NCI-H2107 treated with DMSO at 0.1 percent for 48 hours (cell line): ENCODE results near the gene C11orf52.

Source experiments
- DNase-seq: peaks from one replicate; lab custom pipeline; 2025; ENCODE audit not compliant: unreplicated experiment; lab: John Stamatoyannopoulos, UW

C11orf52 gene

DNA sequence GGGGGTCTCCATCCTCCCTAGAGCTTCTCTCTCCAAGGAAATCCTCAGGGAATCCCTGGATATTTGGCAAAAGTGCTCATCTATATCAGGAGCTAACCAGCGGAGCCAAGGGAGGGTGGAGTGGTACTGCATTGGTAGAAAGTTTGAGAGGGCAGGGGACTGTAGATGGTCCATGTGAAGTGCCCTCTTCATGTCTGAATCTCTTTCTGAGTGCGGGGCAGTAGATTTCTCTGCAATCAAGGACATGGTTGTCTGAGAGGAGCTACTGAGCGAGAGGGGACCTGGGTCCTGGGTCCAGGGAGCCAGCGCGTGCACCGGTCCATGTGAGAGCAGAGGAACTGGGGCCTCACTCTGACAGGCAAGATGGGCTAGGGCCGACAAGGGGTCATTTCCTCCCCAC, 19.1 kb downstream of the C11orf52 start:
- no peak for DNase-seq

DNA sequence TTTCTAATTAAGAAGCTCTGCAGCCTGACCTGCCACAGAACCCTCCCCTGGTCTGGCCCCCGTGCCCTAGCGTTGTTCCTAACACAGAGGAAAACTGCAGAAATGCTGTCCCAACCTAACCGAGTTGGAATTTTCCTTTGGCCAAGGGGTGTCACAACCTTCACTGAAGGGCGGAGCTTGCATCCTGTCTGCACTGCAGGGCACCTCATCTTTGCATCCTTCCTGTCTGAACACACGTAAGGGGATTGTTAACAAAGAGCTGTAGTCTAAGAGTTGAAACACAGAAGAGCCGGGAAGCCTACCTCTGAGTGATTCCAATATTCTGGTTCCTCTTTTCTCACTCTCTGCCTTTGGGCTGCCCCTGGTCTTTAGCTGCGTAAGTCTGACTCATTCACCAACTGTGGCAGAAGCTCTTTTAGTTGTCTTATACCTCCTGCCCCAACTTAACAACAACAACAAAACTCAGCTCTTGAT, 20.0 kb downstream of the C11orf52 start:
- DNase-seq: no peak

DNA sequence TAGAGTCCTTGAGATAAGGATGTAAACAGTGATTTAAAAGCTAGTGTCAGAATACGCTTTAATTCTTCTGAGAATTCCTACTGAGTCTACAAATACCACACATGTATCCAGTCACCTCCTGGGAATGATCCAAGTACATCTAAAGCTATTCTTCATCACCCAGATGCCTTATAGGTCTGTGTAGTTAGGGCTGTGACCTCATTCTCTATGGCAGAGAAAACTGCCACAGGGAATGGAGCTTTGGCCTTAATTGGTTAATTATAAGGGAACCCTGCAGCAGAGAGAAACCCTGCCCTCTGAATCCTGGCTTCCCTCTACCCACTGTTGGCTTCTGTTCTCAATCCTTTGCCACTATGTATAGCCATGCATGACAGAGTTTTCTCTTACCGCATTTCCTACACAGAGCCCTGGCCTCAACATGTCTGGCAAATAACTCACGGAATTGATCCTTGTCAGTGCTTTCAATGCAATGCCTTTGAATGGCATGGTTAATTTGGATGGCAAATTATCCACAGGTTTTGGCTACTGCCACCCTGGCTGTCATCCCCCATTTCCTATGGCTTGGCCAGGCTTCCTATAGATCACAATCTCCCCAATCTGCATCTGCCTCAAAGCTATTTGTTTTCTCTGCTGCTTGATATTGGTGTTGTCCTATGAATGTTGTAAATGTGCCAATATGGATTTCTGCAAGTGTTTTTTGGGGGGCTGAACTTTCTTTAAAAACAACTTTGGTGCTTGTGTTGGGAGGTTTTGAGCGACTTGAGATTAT, 21.3 kb downstream of the C11orf52 start:
- no peak for DNase-seq

DNA sequence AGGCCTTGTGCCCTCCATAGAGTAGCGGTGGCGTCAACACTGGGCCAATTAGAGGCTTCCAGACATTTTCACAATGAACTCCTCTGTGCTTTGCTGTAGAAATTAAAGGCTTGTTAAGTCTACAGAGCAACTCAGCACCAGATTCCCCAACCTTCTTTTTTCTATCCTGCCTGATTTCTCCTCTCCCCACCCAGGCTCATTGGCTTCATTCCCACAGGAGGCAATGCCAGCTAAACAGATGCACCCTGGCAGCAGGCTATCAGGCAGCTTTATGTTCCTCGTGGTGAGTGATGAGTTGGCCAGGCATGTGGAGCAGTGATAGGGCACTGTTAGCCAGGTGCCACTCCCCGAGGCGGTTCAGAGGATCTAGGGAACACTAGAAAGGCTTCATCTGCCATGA, 23.2 kb downstream of the C11orf52 start:
- DNase-seq: no peak

DNA sequence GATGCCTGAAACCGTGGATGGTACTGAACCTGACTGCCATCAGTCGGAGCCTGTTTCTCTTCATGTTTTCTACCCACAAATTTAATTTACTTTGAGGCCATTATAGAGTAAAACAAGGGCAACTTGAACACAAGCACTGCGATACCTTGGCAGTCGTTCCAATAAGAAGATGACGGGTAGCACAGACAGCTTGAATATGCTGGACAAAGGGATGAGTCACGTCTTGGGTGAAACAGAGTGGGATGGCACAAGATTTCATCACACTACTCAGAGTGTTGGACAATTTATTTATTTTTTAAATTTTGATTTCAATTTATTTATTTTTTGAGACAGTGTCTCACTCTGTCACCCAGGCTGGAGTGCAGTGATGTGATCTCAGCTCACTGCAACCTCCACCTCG, 24.1 kb downstream of the C11orf52 start:
- DNase-seq: no peak

DNA sequence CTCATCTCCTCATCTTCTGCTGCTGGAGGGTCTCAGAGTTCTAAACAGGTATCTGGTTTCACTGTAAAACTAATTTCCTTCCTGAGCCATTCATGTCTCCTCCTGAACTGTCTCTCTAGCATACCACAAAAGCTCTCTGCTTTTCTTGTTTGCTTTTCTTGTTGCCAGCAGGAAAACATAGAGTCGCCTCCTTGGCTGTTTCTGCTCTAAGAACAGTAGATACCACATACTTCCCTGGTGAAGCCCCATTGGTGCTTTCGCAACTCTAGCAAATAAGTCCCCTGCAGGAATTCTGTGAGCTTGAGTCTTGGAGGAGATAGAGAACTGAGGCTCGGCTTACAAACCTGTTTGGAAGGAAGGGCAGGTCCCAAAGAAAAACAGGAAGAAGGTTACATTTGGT, 25.4 kb downstream of the C11orf52 start:
- DNase-seq: no peak

DNA sequence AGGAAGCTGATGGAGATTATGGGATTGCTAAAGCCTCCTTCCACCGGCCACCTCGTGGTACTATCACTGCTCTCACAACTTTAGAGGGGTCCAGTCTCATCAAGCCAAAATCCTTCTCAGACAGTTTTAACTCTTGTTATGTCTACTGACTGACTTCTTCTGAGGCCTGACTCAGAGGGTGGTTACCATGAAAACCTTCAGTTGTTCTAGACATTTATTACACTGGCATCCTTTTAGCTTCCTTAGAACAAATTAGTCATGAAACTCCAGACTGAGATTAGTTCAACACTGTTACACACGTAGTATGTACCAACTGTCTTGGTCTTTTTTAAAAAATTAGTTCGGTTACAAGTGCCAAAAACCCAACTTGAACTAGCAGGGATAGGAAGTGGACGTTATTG, 25.9 kb downstream of the C11orf52 start:
- DNase-seq: no peak

DNA sequence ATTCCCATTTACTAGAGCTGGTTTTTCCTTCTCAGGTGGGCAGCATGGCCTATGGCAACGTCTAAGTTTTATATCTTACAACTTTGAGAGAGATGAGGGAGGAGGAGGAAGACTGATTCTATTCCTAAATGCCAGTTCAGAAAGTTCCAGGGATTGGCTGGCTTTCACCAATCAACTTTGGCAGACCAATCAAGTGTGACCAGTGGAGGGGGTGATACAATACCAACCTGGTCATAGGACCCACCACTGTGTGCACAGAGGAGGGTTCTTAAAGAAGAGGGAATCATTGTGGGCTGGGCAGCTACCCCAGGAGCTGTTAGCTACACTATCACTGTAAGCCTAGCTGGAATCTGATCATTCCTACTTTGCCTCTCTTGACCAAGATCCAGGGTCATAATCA, 26.5 kb downstream of the C11orf52 start:
- DNase-seq: no peak

DNA sequence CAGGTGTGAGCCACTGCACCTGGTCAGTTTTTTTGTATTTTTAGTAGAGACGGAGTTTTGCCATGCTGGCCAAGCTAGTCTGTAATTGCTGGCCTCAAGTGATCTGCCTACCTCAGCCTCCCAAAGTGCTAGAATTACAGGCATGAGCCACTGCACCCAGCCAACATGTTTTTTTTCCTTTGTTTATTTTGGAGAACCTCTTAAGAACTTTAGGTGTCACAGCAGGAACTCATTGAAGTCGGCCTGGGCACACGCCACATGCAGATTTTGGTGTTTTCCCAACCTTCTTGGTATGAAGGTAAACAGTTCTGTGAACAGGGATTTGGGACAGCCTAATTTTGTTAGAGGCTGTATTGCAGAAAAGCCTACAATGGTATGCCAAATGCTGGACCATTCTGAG, 27.8 kb downstream of the C11orf52 start:
- no peak for DNase-seq

DNA sequence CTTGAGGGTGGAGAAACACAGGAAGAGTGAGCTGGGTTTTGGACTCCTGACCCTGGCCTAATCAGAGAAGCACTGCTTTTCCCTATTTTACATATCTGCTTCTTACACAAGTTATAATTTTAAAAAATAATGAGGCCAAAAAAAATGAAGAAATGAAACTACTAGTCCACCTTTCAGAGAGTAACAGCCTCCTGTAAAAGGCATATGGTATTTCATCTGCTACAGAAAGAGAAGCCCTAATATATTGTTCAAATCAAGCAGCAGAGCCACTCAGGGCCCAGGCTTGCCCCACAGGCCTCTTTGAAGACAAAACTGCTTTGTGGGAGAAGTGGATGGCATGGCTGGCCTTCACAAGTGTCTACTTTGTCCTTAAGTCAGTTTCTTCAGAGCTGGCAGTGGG, 28.4 kb downstream of the C11orf52 start:
- no peak for DNase-seq

DNA sequence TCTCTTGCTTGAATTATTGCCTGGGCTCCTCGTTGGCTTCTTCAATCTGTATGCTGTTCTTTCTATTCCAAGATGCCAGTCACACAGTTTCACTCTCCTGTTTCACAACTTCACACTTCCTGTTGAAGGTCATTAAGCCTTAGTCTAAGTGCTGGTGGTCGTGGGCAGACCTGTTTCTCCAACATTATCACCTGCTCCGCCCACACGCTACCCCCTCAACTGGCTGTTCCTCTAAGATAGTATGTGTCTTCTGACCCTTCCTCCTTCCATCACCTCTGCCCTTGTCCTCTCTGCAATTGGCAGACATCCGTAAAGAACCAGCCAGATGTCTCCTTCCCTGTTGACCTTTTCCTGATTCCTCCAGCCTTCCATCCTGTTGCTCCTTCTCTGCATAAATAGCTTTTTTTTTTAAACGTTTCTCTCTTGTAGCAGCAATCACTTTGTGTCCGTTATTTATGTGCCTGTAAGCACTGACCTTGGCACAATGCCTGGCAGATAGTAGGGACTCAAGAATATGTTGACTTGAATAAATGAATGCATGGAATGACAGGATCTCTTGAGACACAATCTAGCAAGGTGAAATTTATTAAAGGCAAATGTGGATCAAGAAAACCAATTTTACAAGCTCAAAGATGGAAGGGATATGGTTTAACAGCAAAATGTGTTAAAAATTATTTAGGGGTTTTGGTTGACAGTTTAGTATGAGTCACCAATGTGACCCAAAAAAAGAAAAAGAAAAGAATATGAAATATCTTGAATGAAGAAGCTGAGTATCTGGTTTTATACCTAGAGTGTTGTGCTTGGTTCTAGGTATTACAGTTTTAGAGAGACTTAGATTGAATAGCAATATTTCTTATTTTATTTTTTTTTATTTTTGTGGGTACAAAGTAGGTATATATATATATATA, 31.1 kb downstream of the C11orf52 start:
- DNase-seq: no peak

DNA sequence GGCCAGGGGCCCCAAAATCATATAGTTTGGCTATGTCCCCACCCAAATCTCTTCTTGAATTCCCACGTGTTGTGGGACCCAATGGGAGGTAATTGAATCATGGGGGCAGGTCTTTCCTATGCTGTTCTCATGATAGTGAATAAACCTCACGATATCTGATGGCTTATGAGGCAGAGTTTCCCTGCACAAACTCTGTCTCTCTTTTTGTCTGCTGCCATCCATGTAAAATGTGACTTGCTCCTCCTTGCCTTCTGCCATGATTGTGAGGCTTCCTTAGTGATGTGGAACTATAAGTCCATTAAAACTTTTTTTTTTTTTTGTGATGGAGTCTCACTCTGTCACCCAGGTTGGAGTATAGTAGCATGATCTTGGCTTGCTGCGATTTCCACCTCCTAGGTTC, 32.9 kb downstream of the C11orf52 start:
- no peak for DNase-seq

DNA sequence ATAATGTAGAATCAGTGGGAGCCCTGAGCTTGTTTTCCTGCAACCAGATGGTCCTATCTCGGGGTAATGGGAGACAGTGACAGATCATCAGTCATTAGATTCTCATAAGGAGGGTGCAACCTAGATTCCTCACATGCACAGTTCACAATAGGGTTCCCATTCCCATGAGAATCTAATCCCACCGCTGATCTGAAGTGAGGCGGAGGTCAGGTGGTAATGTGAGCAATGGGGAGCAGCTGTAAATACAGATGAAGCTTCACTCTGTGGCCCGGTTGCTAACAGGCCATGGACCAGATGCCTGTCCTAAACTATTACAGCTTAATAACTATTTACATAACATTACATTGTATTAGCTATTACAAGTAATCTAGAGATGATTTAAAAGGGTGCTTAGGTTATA, 35.4 kb downstream of the C11orf52 start:
- no peak for DNase-seq

DNA sequence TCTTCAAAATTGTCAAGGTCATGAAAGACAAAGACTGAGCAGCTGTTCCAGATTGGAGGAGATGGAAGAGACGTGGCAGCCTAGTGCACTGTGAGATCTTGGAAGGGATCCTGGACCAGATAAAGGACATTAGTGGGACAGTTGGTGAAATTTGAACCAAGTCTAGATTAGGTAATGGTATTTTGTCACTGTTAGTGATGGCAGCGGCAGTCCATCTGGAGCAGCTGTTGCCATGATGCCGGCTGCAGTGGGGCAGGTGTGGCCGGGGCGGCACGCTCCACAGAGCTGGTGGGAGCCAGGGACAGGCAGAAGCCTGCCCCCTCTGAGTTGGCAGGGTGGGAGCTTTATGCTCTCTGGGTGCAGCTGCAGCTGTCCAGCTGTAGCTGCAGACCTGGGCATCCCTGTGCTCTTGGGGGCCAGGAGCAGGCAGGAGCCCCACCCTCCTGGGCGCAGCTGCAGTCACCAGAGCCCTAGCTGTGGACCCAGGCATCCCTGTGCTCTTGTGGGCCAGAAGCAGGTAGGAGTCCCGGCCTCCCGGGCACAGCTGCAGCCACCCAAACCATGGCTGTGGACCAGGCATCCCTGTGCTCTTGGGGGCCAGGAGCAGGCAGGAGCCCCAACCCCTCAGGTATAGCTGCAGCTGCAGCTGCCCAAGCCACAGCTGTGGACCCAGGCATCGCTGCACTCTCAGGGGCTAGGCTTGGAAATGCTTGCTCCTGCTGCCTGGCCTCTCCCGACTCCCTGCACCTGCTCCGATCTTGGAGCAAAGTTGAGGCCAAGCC, 39.1 kb downstream of the C11orf52 start:
- DNase-seq: no peak

DNA sequence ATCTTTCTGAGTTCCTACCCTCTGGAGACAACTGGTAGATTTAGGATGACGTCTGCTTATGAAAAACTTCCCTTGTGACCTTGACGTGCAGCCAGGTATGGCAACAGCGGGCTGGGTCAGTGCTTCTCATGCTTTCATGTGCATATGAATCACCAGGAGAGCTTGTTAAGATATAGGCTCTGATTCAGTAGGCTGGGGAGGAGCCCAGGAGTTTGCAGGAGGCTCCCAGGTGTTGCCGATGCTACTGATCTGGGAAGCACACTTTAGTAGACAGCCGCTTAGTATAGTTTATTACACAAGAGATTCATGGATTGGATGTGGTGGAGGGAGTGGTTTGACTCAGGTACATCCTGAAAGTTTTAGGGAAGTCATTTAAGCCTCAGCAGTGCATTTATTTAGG, 42.2 kb downstream of the C11orf52 start:
- no peak for DNase-seq

DNA sequence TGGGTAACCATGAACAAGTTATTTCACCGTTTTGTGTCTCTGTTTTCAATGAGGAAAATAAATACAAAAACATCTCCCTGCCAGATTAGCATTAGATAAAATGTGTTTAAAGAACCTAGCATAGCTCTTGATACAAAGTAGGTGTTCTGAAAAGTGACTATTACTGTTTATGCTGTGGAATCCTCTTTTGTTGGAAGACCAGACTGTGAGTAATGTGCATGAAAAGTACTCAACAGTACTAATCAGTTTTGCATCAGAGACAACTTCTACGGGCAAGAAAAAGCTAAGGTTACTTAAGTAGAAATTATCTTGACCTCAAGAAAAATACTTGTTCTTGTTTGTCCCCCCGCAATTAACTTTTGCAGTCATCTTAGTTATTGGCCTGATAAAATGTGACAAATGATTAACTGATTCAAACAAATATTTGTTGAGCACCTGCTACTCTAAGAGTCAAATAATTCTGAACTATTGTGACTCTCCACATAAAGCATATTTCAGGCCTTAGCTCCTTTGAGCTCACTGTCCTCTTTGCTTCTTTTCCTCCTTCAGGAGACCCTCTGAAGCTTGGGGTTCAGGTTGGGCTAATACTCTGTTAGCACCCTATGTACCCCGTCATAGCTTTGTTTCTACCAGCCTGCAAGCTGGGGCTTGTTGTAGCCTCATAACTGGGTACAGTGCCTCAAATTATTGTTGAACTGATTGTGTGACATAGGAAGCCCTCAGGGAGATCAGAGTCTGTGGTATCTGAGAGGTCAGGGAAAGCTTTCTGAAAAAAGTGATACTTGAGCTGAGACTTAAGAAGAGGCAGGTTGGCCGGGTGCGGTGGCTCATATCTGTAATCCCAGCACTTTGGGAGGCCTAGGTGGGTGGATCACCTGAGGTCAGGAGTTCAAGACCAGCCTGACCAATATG, 42.9 kb downstream of the C11orf52 start:
- DNase-seq: no peak

DNA sequence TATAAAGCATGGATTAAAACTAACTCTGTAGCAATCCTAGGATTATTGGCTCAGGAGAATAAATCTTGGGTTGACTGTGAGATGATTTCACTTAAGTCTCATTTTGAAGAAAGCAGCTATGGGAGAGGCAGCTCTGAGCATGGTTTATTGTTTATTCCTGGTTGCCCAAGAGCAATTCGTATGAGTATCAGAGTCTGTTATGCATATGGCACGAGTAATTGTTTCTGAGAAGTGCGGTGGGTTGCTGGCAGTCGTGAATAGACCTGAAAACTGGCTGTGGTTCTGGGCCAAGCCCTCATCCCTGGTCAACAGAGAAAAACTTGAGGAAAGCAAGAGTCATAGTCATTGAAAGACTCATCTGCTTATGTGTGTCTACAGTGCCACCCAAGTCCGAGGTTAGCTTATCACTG, 45.2 kb downstream of the C11orf52 start:
- DNase-seq: no peak

DNA sequence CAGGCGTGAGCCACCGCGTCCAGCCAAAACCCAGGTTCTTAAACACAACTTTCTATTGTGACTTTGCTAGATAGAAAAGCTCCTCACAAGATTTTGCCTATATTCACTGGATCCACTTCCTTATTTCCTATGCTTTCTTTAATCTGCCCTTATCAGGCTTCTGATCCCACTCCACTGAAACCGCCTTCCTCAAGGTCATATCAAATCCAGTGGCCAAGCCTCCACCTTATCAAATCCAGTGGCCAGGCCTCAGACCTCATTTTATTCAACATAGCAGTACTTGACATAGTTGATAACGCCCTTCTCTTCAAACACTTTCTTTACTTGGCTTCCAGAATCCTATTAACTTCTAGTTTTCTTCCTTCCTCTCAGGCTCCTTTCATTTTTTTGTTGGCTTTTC, 48.0 kb downstream of the C11orf52 start:
- DNase-seq: no peak

DNA sequence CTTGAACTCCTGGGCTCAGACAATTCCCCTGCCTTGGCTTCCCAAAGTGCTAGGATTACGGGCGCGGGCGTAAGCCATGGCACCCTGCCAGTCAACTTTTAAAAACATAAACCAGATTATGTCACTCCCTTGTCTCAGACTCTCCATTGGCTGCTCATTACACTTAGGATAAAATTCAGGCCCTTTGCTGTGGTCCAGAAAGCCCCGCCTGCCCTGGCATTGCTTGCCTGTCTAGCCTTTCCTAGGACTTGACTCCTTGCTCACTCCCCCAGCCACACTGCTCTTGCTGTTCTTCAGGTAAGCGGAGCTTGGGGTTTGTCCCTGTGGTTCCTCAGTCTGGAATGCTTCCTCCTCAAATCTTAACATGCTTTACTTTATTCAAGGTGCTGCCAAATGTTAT, 48.9 kb downstream of the C11orf52 start:
- no peak for DNase-seq

DNA sequence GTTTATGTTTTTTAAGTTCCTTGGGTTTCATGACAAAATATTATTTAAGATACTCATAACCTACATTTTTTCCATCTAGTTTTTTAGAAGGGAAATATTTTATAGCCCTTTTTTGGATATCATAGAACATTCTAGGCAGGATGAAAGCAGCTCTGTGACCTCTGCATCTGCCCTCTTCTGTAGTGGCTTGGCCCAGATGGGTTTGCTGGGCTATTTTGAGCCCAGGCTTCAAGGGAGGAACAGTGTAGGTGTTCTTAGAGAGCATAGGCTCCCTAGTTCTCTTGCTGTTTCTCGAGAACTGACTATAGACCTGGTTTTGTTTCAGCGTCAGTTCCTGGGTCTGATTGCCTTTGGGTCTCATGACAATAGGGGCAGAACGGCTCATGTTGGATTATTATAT, 50.6 kb downstream of the C11orf52 start:
- no peak for DNase-seq
